Panc1 (cell line): ENCODE data around the gene DNAH7.

Experiments
- CTCF ChIP-seq: fragments of 450-650 bp; IDR thresholded peaks from 2 replicates; pipeline ENCODE4 v1.5.1; 2017; ENCODE audit warnings: mild to moderate bottlenecking
- POLR2AphosphoS5 ChIP-seq: IDR thresholded peaks from 2 replicates; pipeline ENCODE4 v1.6.1; 2012; ENCODE audit warnings: mild to moderate bottlenecking, low read depth, low read length, moderate library complexity

- TF ChIP-seq CTCF (no peak), POLR2AphosphoS5 (no peak)
Observed at GRCh38 chr2:195961873-195962272, 106.8 kb downstream of the DNAH7 start.
